ENCODE results near the gene RAD52.

The RAD52 gene

DNA sequence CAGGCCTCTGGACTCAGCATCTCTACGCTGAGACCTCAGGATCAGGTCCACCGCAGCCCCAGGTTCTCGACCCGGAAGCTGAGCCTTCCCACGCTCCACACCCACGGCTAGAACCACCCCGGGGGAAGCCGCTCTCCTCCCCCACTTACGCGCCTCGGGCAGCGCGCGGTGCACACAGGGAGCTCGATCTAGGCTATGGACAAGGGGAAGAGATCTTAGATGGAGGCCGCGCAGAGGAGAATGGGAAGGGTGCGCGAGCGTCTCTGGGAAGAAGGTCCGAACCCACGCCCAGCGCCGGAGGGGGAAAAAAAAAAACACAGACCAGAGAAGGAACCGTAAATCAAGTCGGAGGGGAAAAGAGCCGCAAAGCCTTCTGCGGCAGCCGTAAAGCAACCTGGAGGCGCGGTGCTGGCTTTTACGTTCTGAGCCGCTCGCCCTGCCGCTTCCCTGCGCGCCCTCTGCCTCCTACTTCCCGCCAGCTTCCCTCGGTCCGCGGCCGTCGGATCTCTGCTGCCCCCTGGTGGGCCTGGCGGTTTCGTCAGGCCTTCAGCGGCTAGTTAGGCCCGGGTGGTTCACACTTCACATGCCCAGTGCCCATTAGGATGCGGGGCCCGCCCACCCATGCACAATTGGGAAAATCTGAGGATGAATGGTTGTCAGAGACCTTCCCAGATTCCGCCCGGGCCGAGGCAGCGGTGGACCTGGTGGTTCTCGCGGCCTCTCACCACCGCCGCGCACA is at the start of gene RAD52:
TSS of gene RAD52 (minus strand) at position 242 of the 739 bp plus-strand sequence. CDS start 16,636 bp downstream, outside the sequence.
- DNase-seq (ENCODE audit: low read depth, low spot score), result peak; percentile 95

DNA sequence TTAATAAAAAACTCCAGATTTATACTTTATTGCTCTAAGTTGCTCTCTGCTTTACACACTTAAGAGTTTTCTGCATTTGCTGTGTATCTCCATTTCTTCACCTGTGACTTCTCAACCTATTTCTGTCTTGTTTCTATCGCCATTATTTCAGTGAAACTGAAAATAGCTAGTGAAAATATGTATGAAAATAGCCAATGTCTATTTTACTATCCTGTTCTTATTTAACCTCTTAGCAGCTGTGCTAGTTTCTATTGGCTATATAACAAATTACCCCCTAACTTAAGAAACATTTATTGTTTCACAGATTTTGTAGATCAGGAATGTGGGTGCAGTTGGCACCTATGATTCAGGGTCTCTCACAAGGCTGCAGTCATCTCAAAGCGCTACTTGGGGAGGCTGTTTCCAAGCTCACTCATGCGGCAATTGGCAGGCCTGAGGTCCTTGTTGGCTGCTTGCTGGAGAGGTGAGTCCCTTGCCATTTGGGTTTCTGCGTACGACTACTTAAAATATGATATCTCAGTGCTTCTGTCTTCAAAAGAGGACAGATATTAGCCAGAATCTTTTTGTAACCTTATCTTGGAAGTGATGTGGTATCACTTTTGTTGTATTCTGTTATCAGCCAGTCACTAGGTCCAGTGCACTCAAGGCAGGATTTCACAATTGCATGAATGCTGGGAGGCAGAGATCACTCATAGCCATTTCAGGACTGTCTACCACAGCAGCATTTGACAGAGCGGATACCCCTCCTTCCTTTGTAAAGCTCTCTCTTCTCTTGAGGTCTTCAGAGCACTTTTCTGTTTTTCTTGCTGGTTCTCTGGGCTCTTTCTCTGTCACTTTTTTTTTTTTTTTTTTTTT is 48.8 kb upstream of the RAD52 start:
- no peak for DNase-seq (ENCODE audit: low read depth, low spot score)

DNA sequence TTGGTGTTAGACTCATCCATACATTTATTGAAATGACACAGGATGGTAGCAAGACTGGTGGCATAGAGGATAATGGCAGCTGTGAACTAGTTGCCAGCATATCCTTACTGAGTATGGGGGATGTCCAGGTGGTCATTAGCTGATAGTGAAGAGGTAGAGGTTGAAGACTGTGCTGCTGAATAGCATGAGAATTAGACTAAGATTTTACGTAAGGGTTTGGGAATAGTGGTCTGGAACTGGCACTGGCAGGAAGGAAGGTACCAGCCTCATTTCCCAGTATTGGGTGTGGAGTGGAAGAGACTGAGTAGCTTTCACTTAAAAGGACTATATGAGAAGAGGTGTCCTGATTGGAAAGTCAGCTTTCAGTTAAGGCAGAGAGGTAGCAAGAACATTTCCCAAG is 48.0 kb upstream of the RAD52 start:
- no peak for DNase-seq (ENCODE audit: low read depth, low spot score)

GRCh38 chr12:996881-997280 is 47.4 kb upstream of the RAD52 start:
- DNase-seq (ENCODE audit: low read depth, low spot score), result no peak

DNA sequence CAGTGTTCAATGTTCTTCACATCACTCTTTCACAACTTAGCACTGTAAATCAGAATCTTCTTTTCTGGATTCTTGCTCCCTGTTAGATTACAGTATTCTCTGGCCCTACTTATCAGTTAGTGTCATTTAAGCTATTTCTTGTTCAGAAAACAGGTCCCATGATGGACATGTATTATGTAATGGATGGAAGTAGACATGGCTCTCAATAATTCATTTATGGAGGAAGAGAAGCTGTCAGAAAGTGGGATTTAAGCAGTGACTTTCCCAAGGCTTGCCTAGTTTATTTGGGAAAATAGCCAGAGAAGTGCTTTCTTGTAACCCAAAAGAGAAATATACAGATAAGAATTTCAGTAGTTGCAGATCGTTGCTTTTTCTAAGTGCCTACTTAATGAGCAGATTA is 43.2 kb upstream of the RAD52 start:
- DNase-seq (ENCODE audit: low read depth, low spot score), result no peak

DNA sequence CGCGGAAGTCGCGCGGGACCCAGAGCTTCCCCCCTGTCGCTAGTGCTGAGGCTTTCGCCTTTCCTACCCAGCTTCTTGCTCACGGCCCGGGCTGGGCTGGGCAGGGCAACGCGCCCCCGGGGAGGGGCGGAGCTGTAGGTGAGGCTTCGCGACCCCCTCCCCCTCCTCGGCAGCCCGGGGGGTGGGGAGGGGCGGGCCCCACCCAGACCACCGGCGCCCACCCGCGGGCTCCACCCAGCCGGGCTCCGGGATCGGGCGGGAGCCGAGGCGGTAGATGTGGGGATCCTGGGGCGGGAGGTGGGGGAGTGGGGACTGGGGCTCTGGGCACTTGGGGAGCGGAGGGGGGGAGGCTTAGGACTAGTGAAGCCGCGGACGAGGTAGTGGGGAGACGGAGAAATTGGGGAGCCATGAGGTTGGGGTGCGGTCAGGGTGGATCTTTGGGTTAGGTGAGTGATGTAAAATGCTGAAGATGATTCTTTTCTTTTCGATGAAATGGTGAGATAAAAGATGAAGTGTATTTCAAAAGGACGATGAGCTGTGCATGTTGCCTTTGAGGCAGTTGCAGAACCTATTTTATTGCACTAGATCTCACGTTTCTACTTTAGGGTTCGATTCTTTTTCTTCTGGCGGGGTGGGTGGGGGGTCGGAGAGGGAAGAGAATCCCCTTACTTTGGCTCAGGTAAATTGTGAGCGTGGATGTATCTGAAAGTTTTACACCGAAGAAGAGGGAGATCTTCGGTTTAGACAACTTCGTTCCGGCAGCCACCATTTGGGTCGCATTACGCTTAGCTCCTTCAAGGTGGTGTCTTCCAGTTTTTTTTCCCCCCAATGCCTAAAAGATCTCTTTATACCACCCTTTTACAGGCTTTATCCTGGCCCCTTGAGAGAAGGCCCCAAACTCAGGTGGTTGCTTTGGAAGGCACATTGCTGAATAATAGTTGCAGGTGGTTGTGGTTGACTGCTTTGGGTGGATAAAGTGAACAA is 42.1 kb upstream of the RAD52 start:
- no peak for DNase-seq (ENCODE audit: low read depth, low spot score)

DNA sequence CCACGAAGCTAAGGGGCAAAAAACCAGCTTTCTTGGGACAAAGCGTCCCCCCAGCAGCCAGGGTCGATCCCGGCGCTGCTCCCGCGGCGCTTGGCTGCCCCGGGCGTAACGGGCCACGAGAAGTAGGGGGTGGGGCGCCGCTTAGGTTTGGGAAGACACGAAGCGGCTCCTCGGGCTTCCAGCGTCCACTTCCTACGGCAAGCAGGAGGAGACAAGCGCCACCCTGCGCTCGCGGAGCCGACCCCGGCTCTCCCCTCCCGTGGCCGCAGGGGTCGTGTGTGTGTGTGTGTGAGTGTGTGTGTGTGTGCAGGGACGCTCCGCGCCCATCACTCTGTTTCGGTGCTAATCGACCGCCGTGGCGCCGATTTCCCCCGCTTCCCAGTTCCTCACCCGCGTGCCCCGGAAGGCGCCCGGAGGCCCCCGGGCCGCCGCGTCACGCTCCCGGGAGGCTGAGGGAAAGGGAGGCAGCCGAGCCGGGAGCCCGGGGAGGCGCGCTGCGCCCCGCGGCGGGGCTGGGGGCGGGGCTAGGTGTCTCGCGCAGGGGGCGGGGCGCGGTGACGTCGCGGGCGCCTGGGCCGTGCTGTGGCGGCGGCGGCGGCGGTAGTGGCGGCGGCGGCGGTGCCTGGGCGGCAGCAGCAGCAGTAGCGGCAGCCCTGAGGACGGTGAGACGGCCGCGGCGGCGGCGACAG is 41.3 kb upstream of the RAD52 start, which contains the start of gene ERC1:
TSS of gene ERC1 (plus strand) at position 563 of the 689 bp plus-strand sequence. CDS start 36,681 bp downstream, outside the sequence.
- peak; percentile 62 for DNase-seq (ENCODE audit: low read depth, low spot score)

- no peak for DNase-seq (ENCODE audit: low read depth, low spot score)
These were observed 40.5 kb upstream of the RAD52 start for GRCh38 chr12:989751-990660.

DNA sequence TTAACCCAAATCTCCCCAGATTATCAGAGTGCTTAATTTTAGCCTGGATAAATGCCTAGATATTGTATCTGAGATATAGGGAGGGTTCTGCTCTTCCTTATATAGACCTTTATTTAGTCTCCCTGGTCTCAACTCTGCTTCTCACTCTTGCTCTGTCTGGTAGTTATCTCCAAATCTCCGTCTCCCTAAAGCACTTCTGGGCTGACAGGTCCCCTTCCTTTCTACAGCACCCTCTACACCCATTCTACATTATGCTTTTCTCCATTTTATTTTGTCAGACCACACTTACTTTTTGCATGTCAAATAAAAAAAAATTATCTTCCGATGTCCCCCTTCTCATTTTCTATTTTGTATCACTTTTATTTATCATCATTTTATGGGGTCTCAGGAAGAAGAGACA is 39.6 kb upstream of the RAD52 start:
- DNase-seq (ENCODE audit: low read depth, low spot score), result no peak

DNA sequence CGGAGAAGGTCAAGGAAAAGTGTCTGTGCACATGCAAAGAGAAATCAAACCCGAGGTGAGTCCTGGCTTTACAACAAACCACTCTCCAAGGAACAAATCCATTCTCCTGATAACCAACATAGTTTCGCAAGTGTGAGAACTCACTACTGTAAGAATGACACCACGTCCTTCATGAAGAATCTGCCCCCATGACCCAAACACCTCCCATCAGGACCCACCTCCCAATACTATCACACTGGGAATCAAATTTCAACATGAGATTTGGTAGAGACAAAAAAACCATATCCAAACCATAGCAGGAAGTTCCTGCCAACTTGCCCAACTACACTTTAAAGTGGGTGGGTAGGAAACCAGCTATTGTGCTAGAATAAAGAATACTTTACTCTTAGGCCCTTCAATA is 39.2 kb upstream of the RAD52 start:
- DNase-seq (ENCODE audit: low read depth, low spot score), result no peak

DNA sequence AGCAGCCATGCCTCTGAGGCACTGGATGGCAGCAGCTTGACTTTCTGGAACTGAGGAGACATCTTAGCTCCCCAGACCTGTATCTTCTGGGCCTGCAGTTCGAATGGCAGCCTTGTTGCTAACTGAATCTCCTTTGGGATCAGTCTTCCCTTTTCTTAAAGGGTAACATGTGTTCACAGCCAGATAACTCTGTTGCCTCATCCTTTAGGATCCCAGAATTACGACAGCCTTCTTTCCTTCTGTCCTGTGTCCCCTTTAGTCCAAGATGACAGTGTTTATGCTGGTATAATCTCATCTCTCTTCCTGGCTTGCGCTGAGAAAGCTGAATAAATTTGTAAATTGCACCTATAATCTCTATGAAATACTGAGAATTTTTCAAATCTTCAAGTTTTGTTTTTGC is 32.5 kb upstream of the RAD52 start:
- no peak for DNase-seq (ENCODE audit: low read depth, low spot score)

DNA sequence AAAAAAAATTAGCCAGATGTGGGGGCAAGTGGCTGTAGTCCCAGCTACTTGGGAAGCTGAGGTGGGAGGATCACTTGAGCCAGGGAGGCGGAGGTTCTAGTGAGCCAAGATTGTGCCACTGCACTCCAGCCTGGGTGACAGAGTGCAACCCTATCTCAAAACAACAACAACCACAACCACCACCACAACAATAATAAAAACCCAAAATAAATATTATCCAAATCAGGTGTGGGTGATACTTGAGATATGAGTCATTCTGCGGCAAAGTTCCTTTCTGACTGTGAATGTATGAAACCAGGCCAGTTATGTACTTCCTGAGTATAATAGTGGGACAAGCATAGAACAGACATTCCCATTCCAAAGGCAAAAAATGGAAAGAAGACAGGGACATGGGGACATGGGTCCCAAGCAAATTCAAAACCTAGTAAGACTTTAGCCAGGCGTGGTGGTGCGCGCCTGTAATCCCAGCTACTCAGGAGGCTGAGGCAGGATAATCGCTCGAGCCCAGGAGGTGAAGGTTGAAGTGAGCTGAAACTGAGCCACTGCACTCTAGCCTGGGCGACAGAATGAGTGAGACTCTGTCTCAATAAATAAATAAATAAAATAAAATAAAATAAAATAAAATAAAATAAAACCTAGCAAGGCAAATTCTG is 31.8 kb upstream of the RAD52 start:
- DNase-seq (ENCODE audit: low read depth, low spot score), result no peak

GRCh38 chr12:979349-979748 is 29.9 kb upstream of the RAD52 start:
- DNase-seq (ENCODE audit: low read depth, low spot score), result no peak

GRCh38 chr12:977156-977555 is 27.7 kb upstream of the RAD52 start:
- DNase-seq (ENCODE audit: low read depth, low spot score), result no peak

DNA sequence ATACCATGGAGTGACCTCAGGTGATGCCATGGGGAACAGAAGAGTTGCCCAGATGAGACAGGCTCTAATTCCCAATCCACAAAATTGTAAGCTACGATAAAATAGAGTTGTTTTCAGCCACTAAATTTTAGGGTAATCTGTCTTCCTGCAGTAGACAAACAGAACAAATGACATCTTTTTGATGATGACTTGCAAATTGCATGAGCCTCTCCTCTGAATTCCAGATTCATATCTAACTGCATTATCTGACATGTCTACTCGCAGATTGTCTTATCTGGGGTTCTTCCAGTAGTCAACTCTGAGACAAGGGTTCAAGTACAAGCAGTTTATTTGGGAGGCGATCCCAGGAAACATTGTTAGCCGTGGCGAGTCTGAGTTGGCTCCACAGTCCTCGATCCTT is 27.1 kb upstream of the RAD52 start:
- no peak for DNase-seq (ENCODE audit: low read depth, low spot score)

DNA sequence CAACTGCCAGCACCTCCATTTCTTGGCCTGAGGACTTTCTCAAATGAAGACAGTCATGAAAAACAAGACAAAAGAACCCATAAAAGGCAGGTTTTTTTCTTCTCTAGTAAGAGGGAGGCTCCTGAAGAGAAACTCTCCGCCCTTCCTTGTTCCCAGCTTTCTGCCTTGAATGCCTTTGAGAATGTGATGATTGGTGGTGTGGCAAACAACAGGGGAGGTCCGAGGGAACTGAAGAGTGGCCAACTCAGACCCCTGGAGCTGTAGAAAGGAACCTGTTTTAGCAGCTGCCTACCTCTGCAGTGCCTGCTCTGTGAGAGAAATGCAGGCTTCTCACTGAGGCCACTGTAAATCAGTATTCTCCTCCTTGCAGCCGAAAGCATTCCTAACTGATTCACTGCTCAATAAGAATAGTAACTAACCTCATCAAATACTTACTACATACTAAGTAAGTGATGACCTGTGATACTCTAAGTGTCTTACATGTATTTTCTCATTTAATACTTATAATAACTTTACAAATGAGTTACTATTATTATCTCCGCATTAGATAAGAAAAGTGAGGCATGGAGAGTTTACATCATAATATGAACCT is 24.9 kb upstream of the RAD52 start:
- DNase-seq (ENCODE audit: low read depth, low spot score), result no peak

DNA sequence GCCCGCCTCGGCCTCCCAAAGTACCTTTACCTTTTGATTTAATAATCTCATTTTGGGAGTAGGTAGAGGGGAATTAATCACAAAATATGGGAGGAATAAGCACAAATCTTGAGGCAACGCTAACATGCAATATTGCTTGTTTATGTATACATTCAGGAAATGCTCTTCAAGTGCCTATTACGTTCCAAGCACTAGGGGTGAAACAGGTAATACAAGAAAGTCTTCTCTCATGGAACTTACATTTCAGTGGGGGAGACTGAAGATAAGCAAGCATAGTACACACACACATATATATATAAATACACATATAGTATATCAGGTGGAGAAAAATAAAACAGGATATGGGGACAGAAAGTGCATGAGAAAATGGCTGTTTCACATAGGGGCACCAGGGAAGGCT is 22.5 kb upstream of the RAD52 start:
- DNase-seq (ENCODE audit: low read depth, low spot score), result no peak

- no peak for DNase-seq (ENCODE audit: low read depth, low spot score)
These were observed 20.3 kb upstream of the RAD52 start for GRCh38 chr12:969821-970220.

GRCh38 chr12:968545-968944 is 19.1 kb upstream of the RAD52 start:
- DNase-seq (ENCODE audit: low read depth, low spot score), result no peak

Data from smooth muscle cell of the brain vasculature (primary cell).